SK-N-SH (cell line): ENCODE measurements around the gene HPCAL4.

Experiments
- CTCF ChIP-seq: fragments of 200-600 bp; sonication (generic); IDR thresholded peaks from 2 replicates; pipeline ENCODE4 v1.6.1; 2017; ENCODE audit warnings: antibody characterized with exemption, mild to moderate bottlenecking, moderate library complexity
- MAX ChIP-seq: IDR thresholded peaks from 2 replicates; pipeline ENCODE4 v1.4.0; 2012; ENCODE audit warnings: low read depth
- POLR2AphosphoS5 ChIP-seq: IDR thresholded peaks from 2 replicates; pipeline ENCODE4 v1.6.1; 2012; ENCODE audit warnings: low read depth, low read length
- RFX5 ChIP-seq: IDR thresholded peaks from 2 replicates; pipeline ENCODE4 v1.6.1; 2012; ENCODE audit warnings: mild to moderate bottlenecking, improper control_type of control experiment, low read length
- TCF12 ChIP-seq: IDR thresholded peaks from 2 replicates; pipeline ENCODE4 v1.4.0; 2012

DNA sequence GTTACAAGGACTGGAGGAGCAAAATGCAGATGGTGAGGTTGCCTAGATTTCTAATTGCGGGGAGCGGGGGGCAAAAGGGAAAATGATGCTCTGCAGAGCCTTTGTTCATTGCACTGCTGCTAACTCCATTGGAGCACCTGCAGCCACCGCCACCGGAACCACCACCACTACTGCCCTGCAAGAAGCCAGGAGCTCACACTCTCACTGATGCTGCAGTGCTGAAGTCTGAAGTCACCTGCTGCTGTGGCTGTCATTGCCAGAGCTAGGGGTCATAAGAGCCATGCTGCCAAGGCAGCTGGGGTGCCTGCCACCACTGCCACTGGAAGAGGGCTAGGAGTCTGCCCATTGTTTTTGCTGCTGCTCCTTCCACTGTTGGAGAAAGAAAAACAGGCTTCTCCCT lies 7.3 kb upstream of the HPCAL4 start:
- TF ChIP-seq CTCF = no peak
- no peak for TF ChIP-seq POLR2AphosphoS5
- TF ChIP-seq MAX = no peak
- TF ChIP-seq TCF12 = no peak
- no peak for TF ChIP-seq RFX5
